GM12878 (cell line): ENCODE data around the gene EDARADD. TPM values are rescaled to one million over a fixed set of nuclear protein-coding genes. Genes with fewer than 3 reads are reported as not detected.

Experiments
- ATAC-seq: fragments of 200-7000 bp; cut with Tn5 transposase; 3 replicates; pipeline ENCODE4 v1.9.1; 2020; ENCODE audit warnings: mild to moderate bottlenecking, moderate library complexity
- BruUV-seq: library from RNA; stranded (reverse); fragments of 400-500 nt; replicated peaks from 2 replicates; lab custom pipeline; 2021; lab: Mats Ljungman, UMichigan
- CTCF ChIA-PET: fragments of 300-600 bp; sonication (Branson Sonifier 250); formaldehyde crosslinking; extraction: SDS; loops from one replicate; lab custom pipeline; 2021; ENCODE audit warnings: inconsistent platforms; lab: Yijun Ruan, JAX
- POLR2A ChIA-PET: fragments of 350-600 bp; formaldehyde crosslinking; extraction: SDS; loops from one replicate; lab custom pipeline; 2021; ENCODE audit warnings: inconsistent platforms; lab: Charles Lee
- RAD21 ChIA-PET: fragments of 300-600 bp; sonication (Branson Sonifier 250); formaldehyde crosslinking; loops from one replicate; lab custom pipeline; 2023; ENCODE audit warnings: antibody characterized with exemption; ENCODE audit not compliant: unreplicated experiment; lab: Charles Lee
- SMC1A ChIA-PET: fragments of 300-600 bp; sonication (Branson Sonifier 250); formaldehyde crosslinking; loops from one replicate; lab custom pipeline; 2023; ENCODE audit not compliant: unreplicated experiment, uncharacterized antibody; lab: Charles Lee
- DNase-seq: peaks from one replicate; pipeline ENCODE4 v3.0.0-alpha.2; 2011; ENCODE audit warnings: low read depth, low spot score
- FAIRE-seq: peaks from 3 replicates; lab custom pipeline; 2011; peaks lifted over from hg19 to GRCh38; lab: Jason Lieb, UNC
- H2AFZ ChIP-seq: 2 replicates; pipeline ENCODE4 v1.6.0; 2011; ENCODE audit warnings: low read depth, low read length, control low read depth; ENCODE audit not compliant: control insufficient read depth
- H3K27ac ChIP-seq: 2 replicates; pipeline ENCODE4 v1.5.1; 2011; ENCODE audit warnings: control low read depth; ENCODE audit not compliant: control insufficient read depth, insufficient read depth
- H3K27me3 ChIP-seq, 2 experiments: replicated peaks in 1 of 2; 2 replicates each; pipeline versions ENCODE4 v1.6.0 to v1.6.1; 2011; ENCODE audit warnings: low read length in 1 of 2; ENCODE audit not compliant: control insufficient read depth in 2 of 2, insufficient read depth in 2 of 2
- H3K36me3 ChIP-seq, 2 experiments: 2 replicates each; pipeline ENCODE4 v1.5.1; 2011; ENCODE audit warnings: low read length in 1 of 2; ENCODE audit not compliant: control insufficient read depth in 2 of 2, insufficient read depth in 2 of 2
- H3K4me1 ChIP-seq: 2 replicates; pipeline ENCODE4 v1.6.1; 2011; ENCODE audit warnings: mild to moderate bottlenecking, low read length, moderate library complexity, mixed read lengths; ENCODE audit not compliant: control insufficient read depth, insufficient read depth
- H3K4me2 ChIP-seq: 2 replicates; pipeline ENCODE4 v1.6.0; 2011; ENCODE audit warnings: control low read depth; ENCODE audit not compliant: control insufficient read depth, insufficient read depth
- H3K4me3 ChIP-seq: fragments of 200-600 bp; sonication (generic); 2 replicates; pipeline ENCODE4 v1.5.1; 2016
- H3K79me2 ChIP-seq: 2 replicates; pipeline ENCODE4 v1.6.0; 2011; ENCODE audit warnings: low read length; ENCODE audit not compliant: control insufficient read depth, insufficient read depth
- H3K9ac ChIP-seq: 2 replicates; pipeline ENCODE4 v1.8.0; 2011; ENCODE audit warnings: low read length, control low read depth, mixed read lengths; ENCODE audit not compliant: control insufficient read depth, insufficient read depth
- H3K9me3 ChIP-seq: replicated peaks from 3 replicates; pipeline ENCODE4 v1.5.1; 2011; ENCODE audit warnings: mild to moderate bottlenecking, low read length; ENCODE audit not compliant: control insufficient read depth, insufficient read depth
- H4K20me1 ChIP-seq: 2 replicates; pipeline ENCODE4 v1.6.0; 2011; ENCODE audit not compliant: control insufficient read depth, insufficient read depth
- BCLAF1 ChIP-seq: fragments of 450-650 bp; IDR thresholded peaks from 2 replicates; pipeline ENCODE4 v1.6.1; 2017; ENCODE audit warnings: antibody characterized with exemption, mild to moderate bottlenecking, moderate library complexity
- CBX3 ChIP-seq: fragments of 200-600 bp; sonication (generic); IDR thresholded peaks from 2 replicates; pipeline ENCODE4 v1.6.1; 2016; ENCODE audit warnings: low read depth, borderline replicate concordance
- CEBPB ChIP-seq, 2 experiments: fragments of 150-350 bp in 1 of 2; IDR thresholded peaks; 2 replicates each; pipeline ENCODE4 v1.6.1; 2012 to 2014; ENCODE audit warnings: low read depth in 2 of 2, low read length in 2 of 2, borderline replicate concordance in 1 of 2, inconsistent platforms in 1 of 2
- CHD4 ChIP-seq: fragments of 200-600 bp; sonication (generic); IDR thresholded peaks from 2 replicates; pipeline ENCODE4 v1.6.1; 2016; ENCODE audit warnings: mild to moderate bottlenecking
- E4F1 ChIP-seq: fragments of 450-650 bp; IDR thresholded peaks from 2 replicates; pipeline ENCODE4 v1.6.1; 2018; ENCODE audit warnings: borderline replicate concordance, mild to moderate bottlenecking; ENCODE audit not compliant: partially characterized antibody
- EP300 ChIP-seq, 2 experiments: fragments of 150-350 bp in 1 of 2; IDR thresholded peaks; 2 replicates each; pipeline ENCODE4 v1.6.1; 2011 to 2012; ENCODE audit warnings: low read depth in 2 of 2, low read length in 2 of 2, borderline replicate concordance in 1 of 2, improper control_type of control experiment in 1 of 2, inconsistent platforms in 1 of 2; ENCODE audit not compliant: control insufficient read depth in 1 of 2
- FOXM1 ChIP-seq: IDR thresholded peaks from 2 replicates; pipeline ENCODE4 v1.6.1; 2012; ENCODE audit warnings: low read depth, mild to moderate bottlenecking, inconsistent platforms, low read length, moderate library complexity
- HDAC2 ChIP-seq: fragments of 200-600 bp; sonication (generic); IDR thresholded peaks from 2 replicates; pipeline ENCODE4 v1.6.1; 2017
- REST ChIP-seq: IDR thresholded peaks from 2 replicates; pipeline ENCODE4 v1.6.1; 2012; ENCODE audit warnings: mild to moderate bottlenecking, low read depth, low read length
- SP1 ChIP-seq: IDR thresholded peaks from one replicate; pipeline ENCODE4 v1.6.1; 2011; ENCODE audit warnings: low read depth, low read length
- STAT1 ChIP-seq: fragments of 450-650 bp; conservative IDR thresholded peaks from 2 replicates; pipeline ENCODE4 v1.6.1; 2014; ENCODE audit warnings: antibody characterized with exemption, mild to moderate bottlenecking
- SUZ12 ChIP-seq: fragments of 200-600 bp; sonication (generic); IDR thresholded peaks from one replicate; pipeline ENCODE4 v1.6.1; 2018; ENCODE audit warnings: antibody characterized with exemption, mild to moderate bottlenecking; ENCODE audit not compliant: unreplicated experiment
- YY1 ChIP-seq: IDR thresholded peaks from 2 replicates; pipeline ENCODE4 v1.6.1; 2011; ENCODE audit warnings: low read depth, mild to moderate bottlenecking, low read length
- ZNF24 ChIP-seq: fragments of 450-650 bp; IDR thresholded peaks from 2 replicates; pipeline ENCODE4 v1.6.1; 2017; ENCODE audit warnings: antibody characterized with exemption, mild to moderate bottlenecking
- WGBS: methylation state at CpG from one replicate; pipeline ENCODE4 v1.1.6; 2016; ENCODE audit warnings: low lambda C conversion rate; ENCODE audit not compliant: insufficient replicate concordance, insufficient coverage; ENCODE audit errors: missing lambda C conversion rate; 5-methylcytosine and 5-hydroxymethylcytosine counted together
- in situ Hi-C: fragments of 300-500 bp; cut with MboI; formaldehyde crosslinking; loops from 9 replicates; pipeline ENCODE4 v1.14.3; 2018; ENCODE audit warnings: mixed read lengths
- intact Hi-C: fragments of 100-400 bp; cut with micrococcal nuclease; formaldehyde crosslinking; loops from one replicate; pipeline ENCODE4 v1.14.2; 2022; ENCODE audit not compliant: unreplicated experiment
- polyA plus RNA-seq, 11 experiments: library from polyadenylated mRNA; depleted of rRNA in 4 of 11; unstranded in 6 of 11; stranded (reverse) in 5 of 11; fragments of >200 nt; fragmentation: Nextera tagmentation in 4 of 11; fragmentation: Illumina TruSeq in 1 of 11; extraction: Ambion mirVana in 4 of 11; extraction: Trizol in 1 of 11; gene quantifications; 1 replicate in 1 of 11; 2 replicates in 10 of 11; pipeline versions ENCODE4 v1.2.1 to v1.2.3, GENCODE V29; 2011 to 2016; ENCODE audit warnings: inconsistent platforms in 2 of 11, missing spikeins in 2 of 11, low read depth in 1 of 11
- total RNA-seq, 4 experiments: library from RNA; depleted of rRNA in 3 of 4; stranded (reverse); fragments of >200 nt in 3 of 4; fragmentation: Illumina TruSeq in 1 of 4; extraction: Trizol in 1 of 4; gene quantifications; 2 replicates each; pipeline versions ENCODE4 v1.2.1 to v1.2.3, GENCODE V29; 2013 to 2021

EDARADD gene
- total and polyA plus RNA-seq, 10 of the 15 experiments (the other 5 are each of a cell fraction or from before 2014, with no cell fraction given) = 0.58 to 6.1 (median 4.7) TPM

- DNase-seq (no peak), FAIRE-seq (no peak)
Measured at GRCh38 chr1:236440373-236440772, 46.3 kb downstream of the EDARADD start.

More at GRCh38 chr1:236440373-236440772, 46.3 kb downstream of the EDARADD start:
- Histone ChIP-seq H3K27ac (no peak overlapping the region), H3K4me3 (no peak overlapping the region), H3K27me3 (no peaks in the 10 kb centered on the region)
- 0% methylated on average over 2 of the region's 2 CpGs for WGBS
- CTCF ChIA-PET = no interaction called here
- intact Hi-C loops = no loop called here
- TF ChIP-seq ZNF24 = no peak
- TF ChIP-seq SP1 = no peak
- no peak for TF ChIP-seq FOXM1
- no peak for TF ChIP-seq BCLAF1
- TF ChIP-seq HDAC2 = no peak
- TF ChIP-seq CEBPB (IDR thresholded peaks at IDR 0.05; ENCODE audit: borderline replicate concordance in 1 of 2, low read depth in 2 of 2, low read length in 2 of 2) = no peak
- TF ChIP-seq EP300 (IDR thresholded peaks at IDR 0.05; ENCODE audit: borderline replicate concordance in 1 of 2, control insufficient read depth in 1 of 2, low read depth in 2 of 2, low read length in 2 of 2) = no peak
- no peak for TF ChIP-seq YY1
- no peak for TF ChIP-seq STAT1
- no peak for TF ChIP-seq SUZ12
- TF ChIP-seq E4F1 = no peak
- no peak for TF ChIP-seq CHD4
- no peak for TF ChIP-seq REST
- TF ChIP-seq CBX3 = no peak
- TF ChIP-seq, all 136 proteins: peak for 0
- Histone ChIP-seq H3K36me3 (no peaks in the 10 kb centered on the region), H3K4me2 (no peak overlapping the region), H3K4me1 (no peaks in the 10 kb centered on the region), H2AFZ (no peak overlapping the region), H3K79me2 (no peaks in the 10 kb centered on the region), H4K20me1 (no peaks in the 10 kb centered on the region), H3K9ac (no peak overlapping the region), H3K9me3 (no peaks in the 10 kb centered on the region; the same call in 2 of the 3 replicates)
- ATAC-seq = no peak
- in situ Hi-C loops = no loop called here
- RAD21 ChIA-PET = no interaction called here
- POLR2A ChIA-PET = interaction anchor here (0.5 to 1.4 kb wide), 2 partner anchors 9 to 48 kb away, joined by 3 to 6 read pairs; no protein-coding TSS in a partner anchor
- SMC1A ChIA-PET = interaction anchor here (1.4 to 1.5 kb wide), 3 partner anchors 9 to 25 kb away, joined by 3 to 4 read pairs (median 4); no protein-coding TSS in a partner anchor
- BruUV-seq = no TSS peak
